Peyer's patch (tissue), 4 donors: ENCODE measurements around the gene TRRAP. TPM values are rescaled to one million over a fixed set of nuclear protein-coding genes. Genes with fewer than 3 reads are reported as not detected.
A peak's percentile ranks its signal among the peaks of the same experiment; 100 is the strongest.

Source experiments
- DNase-seq, 3 donors: peaks; one replicate each; pipeline ENCODE4 v3.0.0-alpha.2; 2017 to 2019
- H3K27ac ChIP-seq, 4 donors: fragments of 200-600 bp; sonication (generic); one replicate each; pipeline ENCODE4 v1.5.1; 2016 to 2019
- H3K27me3 ChIP-seq, 2 donors: fragments of 200-600 bp; sonication (generic); one replicate each; pipeline ENCODE4 v1.5.1; 2019
- H3K36me3 ChIP-seq, 3 donors: fragments of 200-600 bp; sonication (generic); one replicate each; pipeline ENCODE4 v1.5.1; 2016 to 2019
- H3K4me1 ChIP-seq, 4 donors: fragments of 200-600 bp; sonication (generic); one replicate each; pipeline ENCODE4 v1.5.1; 2016 to 2019
- H3K4me3 ChIP-seq, 4 donors: fragments of 200-600 bp; sonication (generic); 1 replicate in 3 of 4; 2 replicates in 1 of 4; pipeline ENCODE4 v1.5.1; 2016 to 2019; ENCODE audit warnings: mild to moderate bottlenecking in 1 of 4
- H3K9me3 ChIP-seq, 4 donors: fragments of 200-600 bp; sonication (generic); one replicate each; pipeline ENCODE4 v1.5.1; 2016 to 2019; ENCODE audit warnings: mild to moderate bottlenecking in 1 of 4
- POLR2A ChIP-seq, 2 donors: fragments of 450-650 bp; IDR thresholded peaks; one replicate each; pipeline ENCODE4 v1.5.1; 2017; ENCODE audit warnings: antibody characterized with exemption in 2 of 2, mild to moderate bottlenecking in 2 of 2, moderate library complexity in 2 of 2
- total RNA-seq, 4 donors: library from RNA; depleted of rRNA; stranded (reverse); fragments of >200 nt; gene quantifications; one replicate each; pipeline ENCODE4 v1.1.0, GENCODE V29; 2016
- TF ChIP-seq, protein P1 (sequence below), 6 experiments: fragments of 450-650 bp in 4 of 6; fragments of 200-600 bp in 2 of 6; sonication (generic) in 1 of 6; IDR thresholded peaks; one replicate each; pipeline ENCODE4 v1.5.1; 2017 to 2019; ENCODE audit warnings: antibody characterized with exemption in 6 of 6, mild to moderate bottlenecking in 3 of 6, moderate library complexity in 1 of 6

TRRAP gene
- total RNA-seq, 4 donors from 2014 or later = 39.2 to 62.3 (median 57.8) TPM

- TF ChIP-seq, protein P1, sequence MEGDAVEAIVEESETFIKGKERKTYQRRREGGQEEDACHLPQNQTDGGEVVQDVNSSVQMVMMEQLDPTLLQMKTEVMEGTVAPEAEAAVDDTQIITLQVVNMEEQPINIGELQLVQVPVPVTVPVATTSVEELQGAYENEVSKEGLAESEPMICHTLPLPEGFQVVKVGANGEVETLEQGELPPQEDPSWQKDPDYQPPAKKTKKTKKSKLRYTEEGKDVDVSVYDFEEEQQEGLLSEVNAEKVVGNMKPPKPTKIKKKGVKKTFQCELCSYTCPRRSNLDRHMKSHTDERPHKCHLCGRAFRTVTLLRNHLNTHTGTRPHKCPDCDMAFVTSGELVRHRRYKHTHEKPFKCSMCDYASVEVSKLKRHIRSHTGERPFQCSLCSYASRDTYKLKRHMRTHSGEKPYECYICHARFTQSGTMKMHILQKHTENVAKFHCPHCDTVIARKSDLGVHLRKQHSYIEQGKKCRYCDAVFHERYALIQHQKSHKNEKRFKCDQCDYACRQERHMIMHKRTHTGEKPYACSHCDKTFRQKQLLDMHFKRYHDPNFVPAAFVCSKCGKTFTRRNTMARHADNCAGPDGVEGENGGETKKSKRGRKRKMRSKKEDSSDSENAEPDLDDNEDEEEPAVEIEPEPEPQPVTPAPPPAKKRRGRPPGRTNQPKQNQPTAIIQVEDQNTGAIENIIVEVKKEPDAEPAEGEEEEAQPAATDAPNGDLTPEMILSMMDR (IDR thresholded peaks at IDR 0.05) = no peak
- no peak for TF ChIP-seq POLR2A (IDR thresholded peaks at IDR 0.05)
- Histone ChIP-seq H3K4me3 (no peak overlapping the region), H3K27me3 (peaks cover 0 to 11% of the 10 kb centered on the region in 2 donors), H3K9me3 (no peaks in the 10 kb centered on the region), H3K36me3 (no peaks in the 10 kb centered on the region), H3K27ac (no peak overlapping the region), H3K4me1 (peaks cover 0 to 13% (median 4%) of the 10 kb centered on the region in 4 donors)
- DNase-seq = no peak
Observed at GRCh38 chr7:98868450-98868849, 9.9 kb upstream of the TRRAP start.

GRCh38 chr7:98869027-98869596 is 9.2 kb upstream of the TRRAP start:
- H3K4me1 ChIP-seq = peaks cover 0 to 13% (median 4%) of the 10 kb centered on the region in 4 donors
- no peaks in the 10 kb centered on the region for H3K36me3 ChIP-seq
- no peak overlapping the region for H3K27ac ChIP-seq
- no peaks in the 10 kb centered on the region for H3K9me3 ChIP-seq
- peaks cover 0 to 11% of the 10 kb centered on the region in 2 donors for H3K27me3 ChIP-seq
- H3K4me3 ChIP-seq = peak overlapping the region in 2 of 4 donors; percentile 44 to 52
- DNase-seq = no peak
- TF ChIP-seq, protein P1 (IDR thresholded peaks at IDR 0.05) = no peak
- TF ChIP-seq POLR2A (IDR thresholded peaks at IDR 0.05) = no peak

DNA sequence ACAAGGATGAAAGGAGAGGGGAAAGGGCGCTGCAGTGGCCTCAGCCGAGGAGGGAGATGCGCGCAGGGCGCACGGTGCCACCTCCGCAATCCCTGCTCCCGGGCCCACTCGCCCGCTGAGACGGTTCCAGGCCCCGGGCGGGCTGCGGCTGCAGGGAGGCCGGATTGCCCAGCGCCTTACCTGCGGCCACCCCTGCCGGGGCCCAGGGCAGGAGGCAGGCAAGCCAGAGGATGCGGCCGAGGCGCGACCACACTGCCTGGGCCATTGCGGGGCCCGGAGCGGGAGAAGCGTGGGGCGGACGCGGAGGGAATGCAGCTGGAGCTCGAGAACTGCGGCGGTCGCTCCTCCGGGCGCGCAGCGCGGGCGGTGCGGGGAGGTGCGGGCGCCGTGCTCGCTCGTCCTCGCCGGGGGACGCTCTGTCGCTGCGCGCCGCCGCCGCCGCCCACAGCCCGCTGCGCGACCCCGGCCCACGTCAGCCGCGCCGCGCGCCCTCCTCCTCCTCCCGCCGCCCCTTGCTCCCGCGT is 8.7 kb upstream of the TRRAP start, which contains the start of gene TMEM130:
TMEM130 (minus strand) TSS at position 418 of the 524 bp plus-strand sequence; CDS start at position 265, 153 bp downstream.
- Histone ChIP-seq H3K27me3 (peaks cover 0 to 11% of the 10 kb centered on the region in 2 donors), H3K4me1 (peaks cover 0 to 13% (median 4%) of the 10 kb centered on the region in 4 donors), H3K27ac (no peak within 1 kb of the TSS), H3K4me3 (peak within 1 kb of the TSS; percentile 17 to 52 (median 46)), H3K36me3 (no peaks in the 10 kb centered on the region), H3K9me3 (no peaks in the 10 kb centered on the region)
- no peak for TF ChIP-seq POLR2A (IDR thresholded peaks at IDR 0.05)
- TF ChIP-seq, protein P1 (IDR thresholded peaks at IDR 0.05) = no peak
- peak in 1 of 3 donors; percentile 42 for DNase-seq

GRCh38 chr7:98870121-98870651 is 8.1 kb upstream of the TRRAP start:
- Histone ChIP-seq H3K9me3 (no peaks in the 10 kb centered on the region), H3K27me3 (peaks cover 0 to 11% of the 10 kb centered on the region in 2 donors), H3K4me1 (peaks cover 0 to 13% (median 4%) of the 10 kb centered on the region in 4 donors), H3K36me3 (no peaks in the 10 kb centered on the region), H3K4me3 (peak overlapping the region; percentile 17 to 52 (median 46)), H3K27ac (no peak overlapping the region)
- DNase-seq = peak; percentile 49 to 69 (median 52)
- TF ChIP-seq POLR2A (IDR thresholded peaks at IDR 0.05) = no peak
- TF ChIP-seq, protein P1 (IDR thresholded peaks at IDR 0.05) = no peak

- peaks cover 0 to 11% of the 10 kb centered on the region in 2 donors for H3K27me3 ChIP-seq
- no peaks in the 10 kb centered on the region for H3K36me3 ChIP-seq
- DNase-seq = no peak
- no peak for TF ChIP-seq POLR2A (IDR thresholded peaks at IDR 0.05)
- TF ChIP-seq, protein P1 (IDR thresholded peaks at IDR 0.05) = no peak
- H3K9me3 ChIP-seq = no peaks in the 10 kb centered on the region
- peaks cover 0 to 13% (median 4%) of the 10 kb centered on the region in 4 donors for H3K4me1 ChIP-seq
- no peak overlapping the region for H3K4me3 ChIP-seq
- H3K27ac ChIP-seq = no peak overlapping the region
Observed at GRCh38 chr7:98870807-98871491, 7.4 kb upstream of the TRRAP start.
